HG03139 (cell line): Measurements from ENCODE around the gene HCFC1R1.
"Not testable (repeated sequence)": the region's sequence is repeated elsewhere in the genome, so short reads cannot be mapped to it uniquely, and the experiment has no call there.

ENCODE experiments used
- ATAC-seq: cut with Tn5 transposase; IDR thresholded peaks from one replicate; pipeline ENCODE4 v1.9.1; 2021; ENCODE audit not compliant: unreplicated experiment

The HCFC1R1 gene

GRCh38 chr16:3057181-3058138 is 33.7 kb upstream of the HCFC1R1 start:
- no peak for ATAC-seq

GRCh38 chr16:3056336-3057180 is 32.8 kb upstream of the HCFC1R1 start:
- ATAC-seq = no peak

- not testable (repeated sequence) for ATAC-seq
Observed at GRCh38 chr16:3055734-3056115, 32.0 kb upstream of the HCFC1R1 start.

- ATAC-seq = no peak
Observed at GRCh38 chr16:3054965-3055733, 31.4 kb upstream of the HCFC1R1 start.

- not testable (repeated sequence) for ATAC-seq
Observed at GRCh38 chr16:3053330-3053710, 29.6 kb upstream of the HCFC1R1 start.

GRCh38 chr16:3052571-3053329 is 29.0 kb upstream of the HCFC1R1 start:
- ATAC-seq = not testable (repeated sequence)

- no peak for ATAC-seq
Observed at GRCh38 chr16:3051494-3051893, 27.8 kb upstream of the HCFC1R1 start.

- no peak for ATAC-seq
Observed at GRCh38 chr16:3051009-3051408, 27.3 kb upstream of the HCFC1R1 start.

GRCh38 chr16:3050487-3050886 is 26.7 kb upstream of the HCFC1R1 start:
- no peak for ATAC-seq

GRCh38 chr16:3049921-3050481 is 26.3 kb upstream of the HCFC1R1 start:
- no peak for ATAC-seq

- ATAC-seq = no peak
Observed at GRCh38 chr16:3047387-3047720, 23.6 kb upstream of the HCFC1R1 start.

- ATAC-seq = no peak
Observed at GRCh38 chr16:3046641-3047386, 23.1 kb upstream of the HCFC1R1 start.

GRCh38 chr16:3045758-3046640 is 22.3 kb upstream of the HCFC1R1 start, which contains the start of gene MMP25:
Gene MMP25, plus strand, starts transcription at chr16:3046561. Its CDS starts 357 bp downstream, at chr16:3046918.
- no peak for ATAC-seq

- no peak for ATAC-seq
Observed at GRCh38 chr16:3044708-3045107, 21.0 kb upstream of the HCFC1R1 start.

GRCh38 chr16:3042376-3042775 is 18.6 kb upstream of the HCFC1R1 start:
- ATAC-seq = no peak

GRCh38 chr16:3038896-3039295 is 15.2 kb upstream of the HCFC1R1 start:
- no peak for ATAC-seq

GRCh38 chr16:3038256-3038655 is 14.5 kb upstream of the HCFC1R1 start:
- no peak for ATAC-seq

- no peak for ATAC-seq
Observed at GRCh38 chr16:3036726-3037315, 13.1 kb upstream of the HCFC1R1 start, which contains the start of gene BICDL2. Gene BICDL2, minus strand, starts transcription at chr16:3036944. Its CDS starts 1,448 bp downstream, at chr16:3035496.
